Endothelial cell of umbilical vein (primary cell): ENCODE data around the gene FXYD6. TPM values are rescaled to one million over a fixed set of nuclear protein-coding genes. Genes with fewer than 3 reads are reported as not detected.
"Not testable (repeated sequence)": the region's sequence is repeated elsewhere in the genome, so short reads cannot be mapped to it uniquely, and the experiment has no call there.

Experiments used
- BruUV-seq: library from RNA; stranded (reverse); fragments of 400-500 nt; replicated peaks from 2 replicates; lab custom pipeline; 2021; lab: Mats Ljungman, UMichigan
- CTCF ChIA-PET: fragments of 300-600, 350-600 bp; sonication (Branson Sonifier 250); formaldehyde crosslinking; loops from one replicate; lab custom pipeline; 2021; ENCODE audit warnings: antibody characterized with exemption, inconsistent platforms; lab: Charles Lee
- POLR2A ChIA-PET: fragments of 300-600, 350-600 bp; sonication (Branson Sonifier 250); formaldehyde crosslinking; loops from one replicate; lab custom pipeline; 2021; ENCODE audit warnings: antibody characterized with exemption, inconsistent platforms; lab: Charles Lee
- DNase-seq: peaks from one replicate; pipeline ENCODE4 v3.0.0-alpha.2; 2011; ENCODE audit warnings: low read depth, low spot score
- FAIRE-seq: peaks from 2 replicates; lab custom pipeline; 2011; peaks lifted over from hg19 to GRCh38; lab: Jason Lieb, UNC
- H2AFZ ChIP-seq: 2 replicates; pipeline ENCODE4 v1.6.0; 2012; ENCODE audit warnings: low read depth, low read length, control low read depth, inconsistent platforms
- H3K27ac ChIP-seq: 2 replicates; pipeline ENCODE4 v1.5.1; 2011; ENCODE audit warnings: low read depth, mild to moderate bottlenecking, control low read depth, low read length, moderate library complexity; ENCODE audit not compliant: insufficient read depth
- H3K27me3 ChIP-seq, 2 experiments: 2 replicates each; pipeline versions ENCODE4 v1.6.0 to v1.6.1; 2011; ENCODE audit warnings: low read length in 2 of 2, mixed read lengths in 1 of 2; ENCODE audit not compliant: control insufficient read depth in 2 of 2, insufficient read depth in 2 of 2
- H3K36me3 ChIP-seq, 2 experiments: 2 replicates in 1 of 2; 3 replicates in 1 of 2; pipeline ENCODE4 v1.5.1; 2011; ENCODE audit warnings: low read length in 2 of 2, mild to moderate bottlenecking in 1 of 2, moderate library complexity in 1 of 2; ENCODE audit not compliant: control insufficient read depth in 2 of 2, insufficient read depth in 2 of 2; ENCODE audit errors: extremely low read depth in 1 of 2
- H3K4me1 ChIP-seq: 3 replicates; pipeline ENCODE4 v1.5.1; 2011; ENCODE audit warnings: mild to moderate bottlenecking, low read length; ENCODE audit not compliant: control insufficient read depth, insufficient read depth; ENCODE audit errors: extremely low read depth
- H3K4me2 ChIP-seq: 2 replicates; pipeline ENCODE4 v1.6.1; 2011; ENCODE audit warnings: low read length, control low read depth, mixed read lengths; ENCODE audit not compliant: insufficient read depth
- H3K4me3 ChIP-seq, 3 experiments: fragments of 200-600 bp in 1 of 3; sonication (generic), shearing (Covaris generic) in 1 of 3; replicated peaks in 1 of 3; 2 replicates each; pipeline ENCODE4 v1.5.1; 2011 to 2016; ENCODE audit warnings: control low read depth in 3 of 3, low read length in 3 of 3, mild to moderate bottlenecking in 2 of 3, inconsistent platforms in 1 of 3, low read depth in 1 of 3, moderate library complexity in 1 of 3; ENCODE audit not compliant: insufficient read depth in 1 of 3
- H3K79me2 ChIP-seq: 2 replicates; pipeline ENCODE4 v1.6.0; 2012; ENCODE audit warnings: low read length, inconsistent platforms; ENCODE audit not compliant: control insufficient read depth, insufficient read depth
- H3K9ac ChIP-seq: replicated peaks from 2 replicates; pipeline ENCODE3; 2011; ENCODE audit warnings: low read length, control low read depth; ENCODE audit not compliant: insufficient read depth; ENCODE audit errors: extremely low read depth
- H3K9me1 ChIP-seq: replicated peaks from 3 replicates; pipeline ENCODE4 v1.6.0; 2011; ENCODE audit warnings: mild to moderate bottlenecking, low read length; ENCODE audit not compliant: control insufficient read depth, insufficient read depth; ENCODE audit errors: extremely low read depth
- H3K9me3 ChIP-seq: replicated peaks from 2 replicates; pipeline ENCODE4 v1.5.1; 2012; ENCODE audit warnings: low read length, inconsistent platforms; ENCODE audit not compliant: control insufficient read depth, insufficient read depth
- H4K20me1 ChIP-seq: replicated peaks from 2 replicates; pipeline ENCODE3; 2011; ENCODE audit warnings: mild to moderate bottlenecking, low read length; ENCODE audit not compliant: control insufficient read depth, insufficient read depth; ENCODE audit errors: extremely low read depth
- POLR2A ChIP-seq: IDR thresholded peaks from 2 replicates; pipeline ENCODE4 v1.6.1; 2012; ENCODE audit warnings: low read depth, mild to moderate bottlenecking, control low read depth, low read length
- POLR2AphosphoS5 ChIP-seq: IDR thresholded peaks from 2 replicates; pipeline ENCODE4 v1.6.1; 2012; ENCODE audit warnings: low read depth, mild to moderate bottlenecking, control low read depth, low read length, moderate library complexity; ENCODE audit not compliant: insufficient read depth
- dilution Hi-C: fragments of 300-500 bp; cut with MboI; formaldehyde crosslinking; loops from one replicate; pipeline ENCODE4 v1.15.0; 2019; ENCODE audit warnings: low sequenced_read_pairs; ENCODE audit not compliant: extremely low pct_ligation_motif_present
- intact Hi-C: fragments of 100-400 bp; cut with micrococcal nuclease; formaldehyde crosslinking; loops from one replicate; pipeline ENCODE4 v1.10.0; 2022
- polyA plus RNA-seq, 4 experiments: library from polyadenylated mRNA; depleted of rRNA in 3 of 4; stranded (reverse) in 3 of 4; unstranded in 1 of 4; fragments of >200 nt; gene quantifications; 2 replicates each; pipeline versions ENCODE4 v1.2.1 to v1.2.3, GENCODE V29; 2011 to 2012; ENCODE audit warnings: missing spikeins in 1 of 4
- total RNA-seq: library from RNA; stranded (reverse); gene quantifications from 2 replicates; pipeline ENCODE4 v1.2.3, GENCODE V29; 2021
- TF ChIP-seq, protein P1 (sequence below), 2 donors: IDR thresholded peaks; 1 replicate in 1 of 2; 2 replicates in 1 of 2; pipeline ENCODE4 v1.5.1; 2011; ENCODE audit warnings: low read length in 2 of 2, mild to moderate bottlenecking in 2 of 2, moderate library complexity in 2 of 2, control low read depth in 1 of 2, inconsistent platforms in 1 of 2, low read depth in 1 of 2; ENCODE audit not compliant: insufficient read depth in 1 of 2; ENCODE audit errors: extremely low read depth in 1 of 2

The FXYD6 gene
- total and polyA plus RNA-seq, 2 donors (not counting 3 experiments of a cell fraction or from before 2014, with no cell fraction given), result 1.4 to 8.7 TPM

GRCh38 chr11:117814204-117814765, 62.2 kb downstream of the FXYD6 start:
- POLR2A ChIA-PET, result no interaction called here
- Histone ChIP-seq H3K36me3 (no peaks in the 10 kb centered on the region), H2AFZ (no peak overlapping the region), H3K27ac (no peak overlapping the region), H4K20me1 (no peaks in the 10 kb centered on the region), H3K4me2 (no peak overlapping the region), H3K4me3 (no peak overlapping the region), H3K9me1 (no peaks in the 10 kb centered on the region), H3K4me1 (peaks cover 15% of the 10 kb centered on the region), H3K79me2 (no peaks in the 10 kb centered on the region), H3K27me3 (peaks cover 0 to 1% of the 10 kb centered on the region in 2 experiments), H3K9ac (no peak overlapping the region), H3K9me3 (no peaks in the 10 kb centered on the region)
- no peak for DNase-seq
- dilution Hi-C loops, result no loop called here
- CTCF ChIA-PET, result interaction anchor here (1.0 to 12.2 kb wide), 5 partner anchors 8 to 388 kb away, joined by 3 to 520 read pairs (median 23); no protein-coding TSS in a partner anchor
- no TSS peak for BruUV-seq
- TF ChIP-seq POLR2AphosphoS5 (no peak), POLR2A (no peak)
- TF ChIP-seq, protein P1, sequence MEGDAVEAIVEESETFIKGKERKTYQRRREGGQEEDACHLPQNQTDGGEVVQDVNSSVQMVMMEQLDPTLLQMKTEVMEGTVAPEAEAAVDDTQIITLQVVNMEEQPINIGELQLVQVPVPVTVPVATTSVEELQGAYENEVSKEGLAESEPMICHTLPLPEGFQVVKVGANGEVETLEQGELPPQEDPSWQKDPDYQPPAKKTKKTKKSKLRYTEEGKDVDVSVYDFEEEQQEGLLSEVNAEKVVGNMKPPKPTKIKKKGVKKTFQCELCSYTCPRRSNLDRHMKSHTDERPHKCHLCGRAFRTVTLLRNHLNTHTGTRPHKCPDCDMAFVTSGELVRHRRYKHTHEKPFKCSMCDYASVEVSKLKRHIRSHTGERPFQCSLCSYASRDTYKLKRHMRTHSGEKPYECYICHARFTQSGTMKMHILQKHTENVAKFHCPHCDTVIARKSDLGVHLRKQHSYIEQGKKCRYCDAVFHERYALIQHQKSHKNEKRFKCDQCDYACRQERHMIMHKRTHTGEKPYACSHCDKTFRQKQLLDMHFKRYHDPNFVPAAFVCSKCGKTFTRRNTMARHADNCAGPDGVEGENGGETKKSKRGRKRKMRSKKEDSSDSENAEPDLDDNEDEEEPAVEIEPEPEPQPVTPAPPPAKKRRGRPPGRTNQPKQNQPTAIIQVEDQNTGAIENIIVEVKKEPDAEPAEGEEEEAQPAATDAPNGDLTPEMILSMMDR (IDR thresholded peaks at IDR 0.05; ENCODE audit: extremely low read depth in 1 of 2, insufficient read depth in 1 of 2, low read depth in 1 of 2, low read length in 2 of 2), result no peak
- no peak for FAIRE-seq
- intact Hi-C loops, result loop anchor here (10.0 kb wide), 1 partner anchor 579 kb away; the partner anchor contains the start of genes PCSK7 and RNF214

DNA sequence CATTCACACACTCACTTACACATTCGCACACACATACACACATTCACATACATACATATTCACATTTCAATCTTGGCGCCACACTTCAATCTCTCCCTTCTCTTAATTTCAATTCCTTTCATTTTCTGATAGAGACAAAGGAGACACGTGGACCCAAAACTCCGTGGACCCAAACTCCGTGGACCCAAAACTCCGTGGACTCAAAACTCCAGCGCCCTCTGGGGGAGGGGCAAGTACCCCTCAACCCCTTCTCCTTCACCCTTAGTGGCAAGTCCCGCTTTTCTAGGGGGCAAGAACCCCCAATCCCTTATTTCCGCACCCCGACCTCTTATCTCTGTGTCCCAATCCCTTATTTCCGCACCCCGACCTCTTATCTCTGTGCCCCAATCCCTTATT, 66.4 kb downstream of the FXYD6 start:
- POLR2A ChIA-PET, DNase-seq, dilution Hi-C loops, H3K9me3 ChIP-seq, H3K36me3 ChIP-seq, H3K9me1 ChIP-seq, FAIRE-seq, H2AFZ ChIP-seq, H3K4me1 ChIP-seq, H3K4me2 ChIP-seq, H3K9ac ChIP-seq, H3K27me3 ChIP-seq, H3K27ac ChIP-seq, H3K79me2 ChIP-seq, H4K20me1 ChIP-seq, BruUV-seq, H3K4me3 ChIP-seq: not testable (repeated sequence)
- intact Hi-C loops, result loop anchor here (10.0 kb wide), 1 partner anchor 575 kb away; the partner anchor contains the start of genes PCSK7 and RNF214
- CTCF ChIA-PET, result interaction anchor here (1.6 to 5.1 kb wide), 6 partner anchors 9 to 385 kb away, joined by 8 to 213 read pairs (median 118); partner anchors contain the start of gene FXYD2
